ENCODE results near the gene C1QBP.

C1QBP gene

DNA sequence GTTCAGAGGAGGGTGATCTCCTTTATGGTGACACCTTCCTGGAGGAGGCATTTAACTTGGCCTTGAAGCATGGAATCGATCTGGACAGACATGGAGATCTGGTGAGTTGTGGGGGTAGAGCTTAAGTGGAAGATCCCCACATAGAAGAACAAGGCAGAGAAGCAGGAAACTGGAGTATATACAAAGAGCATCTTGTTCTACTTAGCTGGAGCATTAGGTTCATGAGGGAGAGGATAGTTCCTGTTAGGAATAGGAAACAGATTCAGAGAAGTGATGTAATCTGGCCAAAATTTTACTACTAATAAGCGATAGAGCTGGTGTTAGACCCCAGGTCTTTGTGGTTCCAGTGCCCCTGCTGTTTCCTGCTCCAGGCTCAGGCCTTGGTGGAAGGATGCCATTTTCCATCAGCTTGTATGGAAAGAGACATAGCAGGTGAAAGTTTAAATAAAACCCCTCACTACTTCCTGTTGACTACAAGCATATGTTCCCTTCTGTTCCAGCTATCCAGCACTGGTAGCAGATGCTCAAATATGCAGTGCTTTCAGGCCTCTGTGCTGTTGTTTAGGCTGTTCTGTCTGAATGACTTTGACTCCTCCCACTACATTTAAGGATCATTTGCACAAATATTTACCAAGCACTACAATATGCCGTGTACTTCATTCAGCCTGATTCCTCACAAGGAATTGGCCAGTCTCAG is 9.6 kb downstream of the C1QBP start:
- TF ChIP-seq CTCF (IDR thresholded peaks at IDR 0.05; ENCODE audit: low read length), result no peak
- TF ChIP-seq EZH2phosphoT487 (IDR thresholded peaks at IDR 0.05; ENCODE audit: low read length), result no peak
- TF ChIP-seq EZH2 (optimal IDR thresholded peaks at IDR 0.05; ENCODE audit: low read depth, low read length), result no peak
- no peaks in the 10 kb centered on the region for H3K9me2 ChIP-seq (replicated peaks; ENCODE audit: insufficient read depth, low read length)
- H3K79me2 ChIP-seq (ENCODE audit: low read length), result peaks cover 14% of the 10 kb centered on the region; the same call in 1 of the 2 replicates
- H3K36me3 ChIP-seq (replicated peaks; ENCODE audit: insufficient read depth, low read length), result peaks cover 16% of the 10 kb centered on the region
- no peaks in the 10 kb centered on the region for H3K9me3 ChIP-seq (replicated peaks; ENCODE audit: insufficient read depth, low read length)
- H3K4me3 ChIP-seq (ENCODE audit: low read length), result no peak overlapping the region
- no peaks in the 10 kb centered on the region for H3K4me1 ChIP-seq (ENCODE audit: low read length)
- H2AFZ ChIP-seq (ENCODE audit: low read length), result no peak overlapping the region
- H3F3A ChIP-seq (ENCODE audit: insufficient read depth, low read length), result peaks cover 21% of the 10 kb centered on the region
- no peaks in the 10 kb centered on the region for H3K27me3 ChIP-seq (replicated peaks; ENCODE audit: insufficient read depth, low read length)
- H3K4me2 ChIP-seq (ENCODE audit: low read depth, low read length), result no peak overlapping the region
- H4K20me1 ChIP-seq (ENCODE audit: insufficient read depth, low read length), result no peaks in the 10 kb centered on the region
- no peak overlapping the region for H3K27ac ChIP-seq (ENCODE audit: low read length)
- no peak for DNase-seq
- no peak overlapping the region for H3K9ac ChIP-seq (ENCODE audit: low read length)

DNA sequence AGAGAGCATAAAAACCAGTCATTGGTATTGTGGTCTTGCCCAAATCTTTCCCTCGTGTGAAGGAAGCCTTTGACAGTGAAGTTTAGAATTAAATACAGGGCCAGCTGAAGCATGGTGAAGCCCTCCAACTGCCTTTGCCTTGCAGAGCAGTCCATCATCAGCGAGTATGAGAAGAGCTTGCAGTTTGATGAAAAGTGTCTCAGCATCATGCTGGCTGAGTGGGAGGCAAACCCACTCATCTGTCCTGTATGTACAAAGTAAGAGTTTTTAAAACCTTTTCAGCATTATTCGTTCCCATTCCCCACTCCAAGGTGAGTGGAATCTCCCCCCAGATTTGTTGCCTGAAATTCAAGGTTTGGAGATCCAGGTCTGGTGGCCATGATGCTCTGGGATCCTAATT is 13.1 kb downstream of the C1QBP start:
- H3K4me2 ChIP-seq (ENCODE audit: low read depth, low read length), result no peak overlapping the region
- TF ChIP-seq CTCF (IDR thresholded peaks at IDR 0.05; ENCODE audit: low read length), result no peak
- TF ChIP-seq EZH2 (optimal IDR thresholded peaks at IDR 0.05; ENCODE audit: low read depth, low read length), result no peak
- TF ChIP-seq EZH2phosphoT487 (IDR thresholded peaks at IDR 0.05; ENCODE audit: low read length), result no peak
- peaks cover 13% of the 10 kb centered on the region for H3K36me3 ChIP-seq (replicated peaks; ENCODE audit: insufficient read depth, low read length)
- H3K9me3 ChIP-seq (replicated peaks; ENCODE audit: insufficient read depth, low read length), result no peaks in the 10 kb centered on the region
- H3K27ac ChIP-seq (ENCODE audit: low read length), result no peak overlapping the region
- no peak for DNase-seq
- no peaks in the 10 kb centered on the region for H3K9me2 ChIP-seq (replicated peaks; ENCODE audit: insufficient read depth, low read length)
- no peaks in the 10 kb centered on the region for H4K20me1 ChIP-seq (ENCODE audit: insufficient read depth, low read length)
- H3F3A ChIP-seq (ENCODE audit: insufficient read depth, low read length), result no peaks in the 10 kb centered on the region
- H3K4me1 ChIP-seq (ENCODE audit: low read length), result peaks cover 10% of the 10 kb centered on the region
- no peak overlapping the region for H3K4me3 ChIP-seq (ENCODE audit: low read length)
- H3K79me2 ChIP-seq (ENCODE audit: low read length), result peaks cover 20% of the 10 kb centered on the region
- no peak overlapping the region for H3K9ac ChIP-seq (ENCODE audit: low read length)
- H3K27me3 ChIP-seq (replicated peaks; ENCODE audit: insufficient read depth, low read length), result no peaks in the 10 kb centered on the region
- no peak overlapping the region for H2AFZ ChIP-seq (ENCODE audit: low read length)

- Histone ChIP-seq H3K4me2 (ENCODE audit: low read depth, low read length) (no peak overlapping the region), H3K9ac (ENCODE audit: low read length) (no peak overlapping the region), H2AFZ (ENCODE audit: low read length) (no peak overlapping the region), H3K79me2 (ENCODE audit: low read length) (peaks cover 27% of the 10 kb centered on the region), H3F3A (ENCODE audit: insufficient read depth, low read length) (no peaks in the 10 kb centered on the region), H3K27me3 (replicated peaks; ENCODE audit: insufficient read depth, low read length) (no peaks in the 10 kb centered on the region), H3K4me3 (ENCODE audit: low read length) (no peak overlapping the region), H3K9me2 (replicated peaks; ENCODE audit: insufficient read depth, low read length) (no peaks in the 10 kb centered on the region), H3K36me3 (replicated peaks; ENCODE audit: insufficient read depth, low read length) (peaks cover 13% of the 10 kb centered on the region; the same call in 1 of the 2 replicates), H3K4me1 (ENCODE audit: low read length) (peaks cover 12% of the 10 kb centered on the region), H3K9me3 (replicated peaks; ENCODE audit: insufficient read depth, low read length) (no peaks in the 10 kb centered on the region), H3K27ac (ENCODE audit: low read length) (no peak overlapping the region), H4K20me1 (ENCODE audit: insufficient read depth, low read length) (no peaks in the 10 kb centered on the region)
- no peak for DNase-seq
- TF ChIP-seq EZH2phosphoT487 (IDR thresholded peaks at IDR 0.05; ENCODE audit: low read length) (no peak), CTCF (IDR thresholded peaks at IDR 0.05; ENCODE audit: low read length) (no peak), EZH2 (optimal IDR thresholded peaks at IDR 0.05; ENCODE audit: low read depth, low read length) (no peak)
These were observed 14.0 kb downstream of the C1QBP start for GRCh38 chr17:5424909-5425308.

All from MM.1S (cell line).